22Rv1 (cell line): ENCODE results near the gene TMEM167B.

Source experiments
- ZFX ChIP-seq: fragments of 450-650 bp; IDR thresholded peaks from 2 replicates; pipeline ENCODE4 v1.6.1; 2017; ENCODE audit warnings: antibody characterized with exemption, borderline replicate concordance
- TF ChIP-seq, protein P1 (sequence below): fragments of 450-650 bp; IDR thresholded peaks from 2 replicates; pipeline ENCODE4 v1.5.1; 2017; ENCODE audit warnings: mild to moderate bottlenecking

DNA sequence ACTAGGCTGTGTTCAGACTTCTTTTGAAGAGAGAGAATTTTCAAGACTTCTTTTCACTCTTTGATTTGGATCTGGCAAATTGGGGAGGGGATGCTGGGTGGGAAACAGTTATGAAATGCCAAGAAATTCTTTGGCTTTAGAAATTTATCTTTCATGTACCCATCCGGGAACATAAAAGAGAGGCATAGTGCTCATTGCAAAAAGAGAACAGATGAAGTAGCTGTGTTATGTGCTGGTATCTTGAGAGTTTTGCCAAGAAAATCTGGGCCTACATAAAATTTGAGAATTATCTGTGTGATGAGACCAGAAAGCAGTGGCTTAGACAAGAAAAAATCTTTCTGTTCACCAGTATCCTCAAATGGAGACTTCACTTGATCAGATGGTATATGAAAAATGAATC lies 4.3 kb downstream of the TMEM167B start:
- TF ChIP-seq, protein P1, sequence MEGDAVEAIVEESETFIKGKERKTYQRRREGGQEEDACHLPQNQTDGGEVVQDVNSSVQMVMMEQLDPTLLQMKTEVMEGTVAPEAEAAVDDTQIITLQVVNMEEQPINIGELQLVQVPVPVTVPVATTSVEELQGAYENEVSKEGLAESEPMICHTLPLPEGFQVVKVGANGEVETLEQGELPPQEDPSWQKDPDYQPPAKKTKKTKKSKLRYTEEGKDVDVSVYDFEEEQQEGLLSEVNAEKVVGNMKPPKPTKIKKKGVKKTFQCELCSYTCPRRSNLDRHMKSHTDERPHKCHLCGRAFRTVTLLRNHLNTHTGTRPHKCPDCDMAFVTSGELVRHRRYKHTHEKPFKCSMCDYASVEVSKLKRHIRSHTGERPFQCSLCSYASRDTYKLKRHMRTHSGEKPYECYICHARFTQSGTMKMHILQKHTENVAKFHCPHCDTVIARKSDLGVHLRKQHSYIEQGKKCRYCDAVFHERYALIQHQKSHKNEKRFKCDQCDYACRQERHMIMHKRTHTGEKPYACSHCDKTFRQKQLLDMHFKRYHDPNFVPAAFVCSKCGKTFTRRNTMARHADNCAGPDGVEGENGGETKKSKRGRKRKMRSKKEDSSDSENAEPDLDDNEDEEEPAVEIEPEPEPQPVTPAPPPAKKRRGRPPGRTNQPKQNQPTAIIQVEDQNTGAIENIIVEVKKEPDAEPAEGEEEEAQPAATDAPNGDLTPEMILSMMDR = no peak
- no peak for TF ChIP-seq ZFX
